Activated B cell treated with CpG ODN at 0.5 μM for 24 hours (primary cell): ENCODE measurements around the gene PLPPR1. TPM values are rescaled to one million over a fixed set of nuclear protein-coding genes. Genes with fewer than 3 reads are reported as not detected.
A peak's percentile ranks its signal among the peaks of the same experiment; 100 is the strongest.

Experiments used
- ATAC-seq: fragments of 200-7000 bp; cut with Tn5 transposase; one replicate; pipeline ENCODE4 v1.10.0; 2021; ENCODE audit warnings: low read depth, mild to moderate bottlenecking, moderate library complexity
- CTCF ChIA-PET: fragments of 350-600 bp; sonication (Branson Sonifier 250); formaldehyde crosslinking; loops from one replicate; lab custom pipeline; 2021; ENCODE audit warnings: antibody characterized with exemption; lab: Charles Lee
- POLR2A ChIA-PET: fragments of 350-600 bp; sonication (Branson Sonifier 250); formaldehyde crosslinking; loops from one replicate; lab custom pipeline; 2021; ENCODE audit warnings: antibody characterized with exemption; lab: Charles Lee
- DNase-seq: peaks from one replicate; pipeline ENCODE4 v3.0.0; 2022
- H3K27ac Mint-ChIP-seq: one replicate; pipeline ENCODE4 v1.8.0; 2020; ENCODE audit warnings: mixed read lengths
- H3K27me3 Mint-ChIP-seq: one replicate; pipeline ENCODE4 v1.8.0; 2021; ENCODE audit warnings: mixed read lengths
- H3K36me3 Mint-ChIP-seq: one replicate; pipeline ENCODE4 v1.8.0; 2021; ENCODE audit warnings: low read depth, mixed read lengths
- H3K4me1 Mint-ChIP-seq: one replicate; pipeline ENCODE4 v1.8.0; 2021; ENCODE audit warnings: mixed read lengths
- H3K4me3 Mint-ChIP-seq: one replicate; pipeline ENCODE4 v1.8.0; 2020; ENCODE audit warnings: mild to moderate bottlenecking, mixed read lengths
- H3K9me3 Mint-ChIP-seq: one replicate; pipeline ENCODE4 v1.8.0; 2020; ENCODE audit warnings: mixed read lengths
- CTCF ChIP-seq: fragments of 200-600 bp; IDR thresholded peaks from one replicate; pipeline ENCODE4 v1.8.0; 2022; ENCODE audit warnings: antibody characterized with exemption, mild to moderate bottlenecking
- intact Hi-C: fragments of 100-400 bp; cut with micrococcal nuclease; formaldehyde crosslinking; loops from one replicate; pipeline ENCODE4 v1.15.1; 2024
- total RNA-seq: library from RNA; stranded (reverse); gene quantifications from 2 replicates; pipeline ENCODE4 v1.2.3, GENCODE V29; 2022

Gene PLPPR1
- total RNA-seq, 1 donor from 2014 or later = not detected

GRCh38 chr9:101307051-101307450 is 278.5 kb downstream of the PLPPR1 start:
- Mint-ChIP-seq H3K4me1 (no peaks in the 10 kb centered on the region), H3K4me3 (no peak overlapping the region), H3K36me3 (no peaks in the 10 kb centered on the region), H3K9me3 (no peaks in the 10 kb centered on the region), H3K27ac (no peak overlapping the region), H3K27me3 (peaks cover 8% of the 10 kb centered on the region)
- ChIA-PET POLR2A (no interaction called here), CTCF (no interaction called here)
- DNase-seq (no peak), ATAC-seq (no peak)
- intact Hi-C loops = no loop called here
- no peak for TF ChIP-seq CTCF

GRCh38 chr9:101307524-101308213 is 279.1 kb downstream of the PLPPR1 start:
- intact Hi-C loops = no loop called here
- Mint-ChIP-seq H3K9me3 (no peaks in the 10 kb centered on the region), H3K4me1 (no peaks in the 10 kb centered on the region), H3K27me3 (peaks cover 8% of the 10 kb centered on the region), H3K36me3 (no peaks in the 10 kb centered on the region), H3K27ac (no peak overlapping the region), H3K4me3 (no peak overlapping the region)
- DNase-seq (no peak), ATAC-seq (no peak)
- ChIA-PET CTCF (no interaction called here), POLR2A (no interaction called here)
- no peak for TF ChIP-seq CTCF

GRCh38 chr9:101309139-101309538 is 280.6 kb downstream of the PLPPR1 start:
- Mint-ChIP-seq H3K9me3 (no peaks in the 10 kb centered on the region), H3K27me3 (peaks cover 8% of the 10 kb centered on the region), H3K4me1 (no peaks in the 10 kb centered on the region), H3K36me3 (no peaks in the 10 kb centered on the region), H3K4me3 (no peak overlapping the region), H3K27ac (no peak overlapping the region)
- TF ChIP-seq CTCF = no peak
- ChIA-PET CTCF (no interaction called here), POLR2A (no interaction called here)
- ATAC-seq (no peak), DNase-seq (no peak)
- intact Hi-C loops = no loop called here

- intact Hi-C loops = loop anchor here (1.0 to 10.0 kb wide), 5 partner anchors 189 to 1386 kb away; no protein-coding TSS in a partner anchor
- H3K9me3 Mint-ChIP-seq = no peaks in the 10 kb centered on the region
- no peak for TF ChIP-seq CTCF
- H3K27me3 Mint-ChIP-seq = no peaks in the 10 kb centered on the region
- ATAC-seq (no peak), DNase-seq (no peak)
- H3K4me3 Mint-ChIP-seq = no peak overlapping the region
- H3K4me1 Mint-ChIP-seq = no peaks in the 10 kb centered on the region
- H3K27ac Mint-ChIP-seq = no peak overlapping the region
- H3K36me3 Mint-ChIP-seq = no peaks in the 10 kb centered on the region
- ChIA-PET POLR2A (no interaction called here), CTCF (interaction anchor here (0.7 to 2.4 kb wide), 8 partner anchors 9 to 808 kb away, joined by 3 to 30 read pairs (median 4); no protein-coding TSS in a partner anchor)
Measured at GRCh38 chr9:101311191-101311590, 282.7 kb downstream of the PLPPR1 start.

GRCh38 chr9:101311758-101312420 is 283.4 kb downstream of the PLPPR1 start:
- DNase-seq (no peak), ATAC-seq (peak; percentile 45)
- Mint-ChIP-seq H3K27ac (no peak overlapping the region), H3K9me3 (no peaks in the 10 kb centered on the region), H3K27me3 (peaks cover 6% of the 10 kb centered on the region), H3K4me1 (no peaks in the 10 kb centered on the region), H3K4me3 (no peak overlapping the region), H3K36me3 (no peaks in the 10 kb centered on the region)
- POLR2A ChIA-PET = no interaction called here
- TF ChIP-seq CTCF = peak; percentile 56
- CTCF ChIA-PET = interaction anchor here (0.9 to 2.4 kb wide), 8 partner anchors 9 to 710 kb away, joined by 3 to 30 read pairs (median 4); no protein-coding TSS in a partner anchor
- intact Hi-C loops = loop anchor here (1.0 to 10.0 kb wide), 5 partner anchors 190 to 1387 kb away; no protein-coding TSS in a partner anchor
